HUES48 (cell line): ENCODE data around the gene PRICKLE1.

Experiments used
- H3K27ac ChIP-seq: one replicate; pipeline ENCODE4 v1.7.0; 2013; ENCODE audit warnings: low read depth, low read length, inconsistent platforms
- H3K27me3 ChIP-seq: 2 replicates; pipeline ENCODE4 v1.6.1; 2013; ENCODE audit warnings: mild to moderate bottlenecking, low read length; ENCODE audit not compliant: control insufficient read depth, insufficient read depth
- H3K36me3 ChIP-seq: 2 replicates; pipeline ENCODE4 v1.6.1; 2013; ENCODE audit warnings: low read length; ENCODE audit not compliant: control insufficient read depth, insufficient read depth
- H3K4me1 ChIP-seq: 2 replicates; pipeline ENCODE4 v1.6.1; 2013; ENCODE audit warnings: mild to moderate bottlenecking, low read length; ENCODE audit not compliant: control insufficient read depth, insufficient read depth
- H3K4me3 ChIP-seq: 2 replicates; pipeline ENCODE4 v1.5.1; 2013; ENCODE audit warnings: mild to moderate bottlenecking, low read depth, low read length
- H3K9ac ChIP-seq: 2 replicates; pipeline ENCODE4 v1.6.1; 2013; ENCODE audit warnings: mild to moderate bottlenecking, low read depth, low read length, moderate library complexity
- H3K9me3 ChIP-seq: 2 replicates; pipeline ENCODE4 v1.6.1; 2013; ENCODE audit warnings: low read length; ENCODE audit not compliant: control insufficient read depth, insufficient read depth

Gene PRICKLE1

DNA sequence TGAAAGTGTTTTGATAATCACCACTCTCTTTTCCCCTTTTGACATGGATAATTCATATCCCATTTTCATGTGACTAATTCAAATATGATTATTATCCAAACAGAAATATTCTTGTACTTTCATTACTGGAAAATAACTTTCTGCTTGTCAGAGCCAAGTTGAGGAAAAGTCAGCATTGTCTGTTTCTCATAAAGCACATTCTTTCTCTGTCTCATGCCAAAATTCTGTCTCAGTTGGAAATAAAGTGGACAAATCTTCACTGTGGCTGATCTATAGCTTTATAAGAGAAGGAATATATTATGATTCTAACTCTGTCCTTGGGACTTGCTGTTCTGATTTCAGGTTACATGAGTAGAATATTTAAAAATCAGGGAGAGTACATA, 22.7 kb upstream of the PRICKLE1 start:
- no peak overlapping the region for H3K27ac ChIP-seq
- H3K9me3 ChIP-seq: no peaks in the 10 kb centered on the region
- peaks cover 5% of the 10 kb centered on the region for H3K4me1 ChIP-seq
- H3K9ac ChIP-seq: no peak overlapping the region
- no peaks in the 10 kb centered on the region for H3K27me3 ChIP-seq
- H3K36me3 ChIP-seq: no peaks in the 10 kb centered on the region
- no peak overlapping the region for H3K4me3 ChIP-seq

DNA sequence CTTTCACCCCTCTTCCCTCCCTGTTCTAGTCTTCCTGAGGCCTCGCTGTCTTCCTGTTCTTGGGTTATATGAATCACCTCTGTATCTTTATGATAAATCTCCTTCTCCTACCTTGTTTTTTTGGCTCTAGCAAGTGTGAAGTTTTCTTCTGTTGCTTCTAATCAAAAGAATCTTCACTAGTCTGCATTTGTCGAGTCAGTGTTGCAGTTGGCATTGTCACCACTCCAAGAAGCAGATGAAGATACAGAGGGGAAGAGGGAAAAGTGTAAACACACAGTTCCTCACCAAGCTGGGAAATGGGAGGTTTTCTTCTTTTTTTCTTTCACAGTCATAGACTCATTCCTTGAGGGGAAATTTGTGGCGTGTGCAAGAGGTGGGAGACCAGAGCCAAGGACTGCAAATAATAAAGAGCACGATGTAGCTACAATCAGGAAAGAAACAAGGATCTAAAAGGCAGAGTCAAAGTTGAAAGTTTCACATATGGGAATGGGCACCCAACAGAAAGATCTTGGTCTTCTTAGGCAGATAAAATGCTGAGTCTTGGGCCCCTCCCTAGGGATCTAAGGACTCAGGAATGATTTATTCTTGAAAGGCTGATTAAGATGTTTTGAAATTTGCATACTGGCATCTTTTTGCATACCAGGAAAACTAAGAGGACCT, 22.2 kb upstream of the PRICKLE1 start:
- no peak overlapping the region for H3K27ac ChIP-seq
- no peaks in the 10 kb centered on the region for H3K9me3 ChIP-seq
- H3K27me3 ChIP-seq: no peaks in the 10 kb centered on the region
- H3K4me1 ChIP-seq: peaks cover 5% of the 10 kb centered on the region
- no peak overlapping the region for H3K9ac ChIP-seq
- no peaks in the 10 kb centered on the region for H3K36me3 ChIP-seq
- H3K4me3 ChIP-seq: no peak overlapping the region

DNA sequence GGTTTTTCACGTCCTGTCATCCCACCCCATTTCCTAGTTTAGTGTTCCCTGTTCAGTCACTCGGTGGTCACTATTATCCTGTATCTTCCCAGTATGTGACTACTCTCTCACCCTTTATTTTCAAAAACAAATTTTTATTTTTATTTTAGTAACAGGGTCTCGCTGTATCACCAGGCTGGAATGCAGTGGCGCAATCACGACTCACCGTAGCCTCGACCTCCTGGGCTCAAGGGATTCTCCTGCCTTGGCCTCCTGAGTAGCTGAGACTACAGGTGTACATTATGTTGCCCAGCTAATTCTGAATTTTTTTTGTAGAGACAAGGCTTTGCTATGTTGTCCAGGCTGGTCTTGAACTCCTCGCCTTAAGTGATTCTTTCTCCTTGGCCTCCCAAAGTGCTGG, 20.1 kb upstream of the PRICKLE1 start:
- no peak overlapping the region for H3K27ac ChIP-seq
- no peaks in the 10 kb centered on the region for H3K36me3 ChIP-seq
- H3K27me3 ChIP-seq: no peaks in the 10 kb centered on the region
- no peak overlapping the region for H3K9ac ChIP-seq
- peaks cover 5% of the 10 kb centered on the region for H3K4me1 ChIP-seq
- H3K9me3 ChIP-seq: no peaks in the 10 kb centered on the region
- no peak overlapping the region for H3K4me3 ChIP-seq

GRCh38 chr12:42608196-42608825, 18.8 kb upstream of the PRICKLE1 start:
- Histone ChIP-seq H3K4me1 (peaks cover 9% of the 10 kb centered on the region), H3K9ac (no peak overlapping the region), H3K36me3 (no peaks in the 10 kb centered on the region), H3K27ac (no peak overlapping the region), H3K27me3 (no peaks in the 10 kb centered on the region), H3K9me3 (no peaks in the 10 kb centered on the region), H3K4me3 (no peak overlapping the region)

DNA sequence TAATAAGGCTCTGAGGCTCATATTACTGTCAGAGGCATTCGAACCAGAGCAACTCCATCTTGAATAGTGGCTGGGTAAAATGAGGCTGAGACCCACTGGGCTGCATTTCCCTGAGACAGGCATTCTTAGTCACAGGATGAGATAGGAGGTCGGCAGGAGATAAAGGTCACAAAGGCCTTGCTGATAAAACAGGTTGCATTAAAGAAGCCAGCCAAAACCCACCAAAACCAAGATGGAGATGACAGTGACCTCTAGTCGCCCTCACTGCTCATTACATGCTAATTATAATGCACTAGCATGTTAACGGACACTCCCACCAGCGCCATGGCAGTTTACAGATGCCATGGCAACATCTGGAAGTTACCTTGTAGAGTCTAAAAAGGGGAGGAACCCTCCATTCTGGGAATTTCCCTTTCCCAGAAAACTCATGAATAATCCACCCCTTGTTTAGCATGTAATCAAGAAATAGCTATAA, 18.1 kb upstream of the PRICKLE1 start:
- H3K36me3 ChIP-seq: no peaks in the 10 kb centered on the region
- no peak overlapping the region for H3K9ac ChIP-seq
- H3K9me3 ChIP-seq: no peaks in the 10 kb centered on the region
- H3K4me3 ChIP-seq: no peak overlapping the region
- no peak overlapping the region for H3K27ac ChIP-seq
- no peaks in the 10 kb centered on the region for H3K27me3 ChIP-seq
- peaks cover 16% of the 10 kb centered on the region for H3K4me1 ChIP-seq

- H3K27ac ChIP-seq: no peak overlapping the region
- no peak overlapping the region for H3K9ac ChIP-seq
- H3K27me3 ChIP-seq: no peaks in the 10 kb centered on the region
- H3K9me3 ChIP-seq: no peaks in the 10 kb centered on the region
- H3K4me1 ChIP-seq: peaks cover 18% of the 10 kb centered on the region
- H3K36me3 ChIP-seq: no peaks in the 10 kb centered on the region
- H3K4me3 ChIP-seq: no peak overlapping the region
Measured at GRCh38 chr12:42606471-42606870, 16.9 kb upstream of the PRICKLE1 start.

- Histone ChIP-seq H3K9me3 (no peaks in the 10 kb centered on the region), H3K27me3 (no peaks in the 10 kb centered on the region)
Measured at GRCh38 chr12:42605685-42606084, 16.1 kb upstream of the PRICKLE1 start.

GRCh38 chr12:42603246-42603990, 13.9 kb upstream of the PRICKLE1 start:
- no peak overlapping the region for H3K9ac ChIP-seq
- H3K27me3 ChIP-seq: no peaks in the 10 kb centered on the region
- H3K4me1 ChIP-seq: peaks cover 18% of the 10 kb centered on the region
- no peak overlapping the region for H3K4me3 ChIP-seq
- H3K36me3 ChIP-seq: no peaks in the 10 kb centered on the region
- no peaks in the 10 kb centered on the region for H3K9me3 ChIP-seq
- H3K27ac ChIP-seq: peak overlapping the region; percentile 15

More at GRCh38 chr12:42605685-42606084, 16.1 kb upstream of the PRICKLE1 start:
- H3K9ac ChIP-seq: no peak overlapping the region
- H3K4me3 ChIP-seq: no peak overlapping the region
- peaks cover 18% of the 10 kb centered on the region for H3K4me1 ChIP-seq
- H3K27ac ChIP-seq: no peak overlapping the region
- H3K36me3 ChIP-seq: no peaks in the 10 kb centered on the region

GRCh38 chr12:42593874-42594273, 4.3 kb upstream of the PRICKLE1 start:
- no peak overlapping the region for H3K9ac ChIP-seq
- H3K4me1 ChIP-seq: 0 out of 2 replicates have a peak, but pooled peaks cover 5% of the 10 kb centered on the region
- H3K36me3 ChIP-seq: no peaks in the 10 kb centered on the region
- H3K9me3 ChIP-seq: no peaks in the 10 kb centered on the region
- no peak overlapping the region for H3K4me3 ChIP-seq
- peaks cover 32% of the 10 kb centered on the region for H3K27me3 ChIP-seq
- no peak overlapping the region for H3K27ac ChIP-seq

DNA sequence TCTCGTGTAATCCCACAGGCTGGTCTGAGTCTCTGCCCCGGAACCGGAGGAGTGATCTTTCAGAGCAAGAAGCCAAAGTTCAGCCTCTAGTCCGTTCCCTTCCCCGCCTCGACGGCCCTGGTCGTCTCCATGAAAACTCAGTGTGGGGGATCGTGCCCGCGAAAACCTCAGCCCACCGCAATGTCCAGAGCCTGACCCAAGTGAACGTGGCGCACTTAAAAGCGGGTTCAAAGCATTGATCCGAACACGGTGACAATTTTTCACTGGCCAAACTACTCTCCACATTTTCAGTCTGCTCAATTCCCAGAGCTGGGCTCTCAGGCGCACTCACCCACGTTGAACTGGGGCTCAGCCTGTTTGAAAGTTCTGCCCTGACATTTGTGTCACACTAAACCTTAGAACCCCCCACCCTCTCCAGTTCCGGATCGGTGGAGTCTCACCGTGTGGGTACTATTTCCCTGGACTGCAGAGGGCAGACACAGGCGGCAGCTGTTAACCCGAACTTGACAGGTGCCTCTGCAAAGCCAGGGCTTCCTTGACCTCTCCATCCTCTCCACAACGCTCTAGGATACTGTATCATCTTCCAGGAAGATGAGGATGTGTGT, 886 bp upstream of the PRICKLE1 start:
- H3K36me3 ChIP-seq: no peaks in the 10 kb centered on the region
- H3K9ac ChIP-seq: no peak overlapping the region
- peaks cover 49% of the 10 kb centered on the region for H3K27me3 ChIP-seq
- no peaks in the 10 kb centered on the region for H3K9me3 ChIP-seq
- H3K4me1 ChIP-seq: peaks cover 22% of the 10 kb centered on the region
- peak overlapping the region; percentile 63 for H3K4me3 ChIP-seq
- no peak overlapping the region for H3K27ac ChIP-seq
